Amniotic epithelial cell (primary cell): ENCODE measurements around the gene KBTBD12.
"Not testable (repeated sequence)": the region's sequence is repeated elsewhere in the genome, so short reads cannot be mapped to it uniquely, and the experiment has no call there.

Experiments used
- DNase-seq: peaks from one replicate; pipeline ENCODE4 v3.0.0-alpha.2; 2010; ENCODE audit warnings: low read depth

KBTBD12 gene, protein sequence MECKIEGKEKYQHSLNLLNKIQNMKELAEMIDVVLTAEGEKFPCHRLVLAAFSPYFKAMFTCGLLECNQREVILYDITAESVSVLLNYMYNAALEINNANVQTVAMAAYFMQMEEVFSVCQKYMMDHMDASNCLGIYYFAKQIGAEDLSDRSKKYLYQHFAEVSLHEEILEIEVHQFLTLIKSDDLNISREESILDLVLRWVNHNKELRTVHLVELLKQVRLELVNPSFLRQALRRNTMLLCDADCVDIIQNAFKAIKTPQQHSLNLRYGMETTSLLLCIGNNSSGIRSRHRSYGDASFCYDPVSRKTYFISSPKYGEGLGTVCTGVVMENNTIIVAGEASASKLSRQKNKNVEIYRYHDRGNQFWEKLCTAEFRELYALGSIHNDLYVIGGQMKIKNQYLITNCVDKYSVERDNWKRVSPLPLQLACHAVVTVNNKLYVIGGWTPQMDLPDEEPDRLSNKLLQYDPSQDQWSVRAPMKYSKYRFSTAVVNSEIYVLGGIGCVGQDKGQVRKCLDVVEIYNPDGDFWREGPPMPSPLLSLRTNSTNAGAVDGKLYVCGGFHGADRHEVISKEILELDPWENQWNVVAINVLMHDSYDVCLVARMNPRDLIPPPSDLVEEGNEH

DNA sequence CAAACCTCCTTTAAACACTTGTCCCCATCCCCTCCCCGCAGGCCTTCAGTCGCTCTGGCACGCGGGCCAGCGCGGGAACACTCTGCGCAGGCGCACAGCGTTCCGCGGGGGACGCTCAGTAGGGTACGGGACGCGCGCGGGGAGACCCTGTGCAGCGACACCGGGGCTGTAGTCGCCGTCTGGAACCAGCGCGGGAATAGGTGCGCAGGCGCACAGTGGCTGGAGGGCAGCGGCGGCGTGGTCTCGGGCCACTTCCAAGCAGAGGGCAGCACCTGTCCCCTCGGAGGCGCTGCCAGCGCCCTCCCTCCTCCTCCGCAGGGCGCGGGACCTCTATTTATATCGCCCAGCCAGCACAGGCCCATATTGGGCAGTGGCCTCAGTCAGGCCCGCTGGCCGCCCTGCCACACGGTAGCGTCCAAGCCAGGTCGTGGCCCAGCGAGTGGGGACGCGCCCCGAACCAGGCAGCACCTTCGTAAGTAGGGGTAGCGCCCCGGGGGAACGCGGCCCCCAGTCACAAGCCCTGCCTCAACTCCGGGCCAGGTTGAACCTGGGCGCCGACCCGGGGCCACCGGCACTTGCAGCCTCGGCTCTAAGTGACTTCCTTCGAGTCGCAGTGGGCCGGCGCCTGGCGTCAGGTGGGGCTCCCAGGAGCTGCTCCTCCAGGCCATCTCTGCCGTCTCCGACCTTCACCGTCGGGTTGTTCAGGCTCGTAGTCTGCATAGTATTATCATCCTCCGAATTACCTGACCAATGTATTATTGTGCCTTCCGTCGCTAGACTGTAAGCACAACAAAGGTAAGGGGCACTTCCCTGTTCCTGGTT lies at the start of gene KBTBD12:
TSS of gene KBTBD12 (plus strand) at position 118 of the 822 bp plus-strand sequence. CDS start 7,830 bp downstream, outside the sequence.
- DNase-seq = no peak

DNA sequence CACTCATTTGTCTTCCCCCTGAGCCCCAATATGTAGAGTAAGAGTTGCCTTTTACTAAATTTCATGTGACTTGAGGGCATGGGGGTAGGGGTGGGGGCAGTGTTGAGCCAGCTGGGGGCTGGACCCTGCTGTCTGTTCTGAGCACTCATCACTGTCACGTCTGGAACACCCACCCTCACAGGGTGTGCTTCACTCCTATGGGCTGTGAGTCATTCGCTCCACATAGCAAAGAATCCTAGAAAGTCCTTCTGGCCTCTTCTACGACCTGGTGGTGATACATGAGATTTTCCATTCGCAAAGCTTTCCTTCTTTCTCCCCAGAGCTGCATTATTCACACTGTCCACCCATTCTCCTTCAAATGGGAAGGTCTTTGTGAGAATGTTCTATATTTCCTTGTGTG lies 49.1 kb upstream of the KBTBD12 start:
- peak; percentile 69 for DNase-seq

- DNase-seq = no peak
Observed at GRCh38 chr3:127867412-127867811, 47.6 kb upstream of the KBTBD12 start.

GRCh38 chr3:127867986-127868385 lies 47.0 kb upstream of the KBTBD12 start:
- peak; percentile 43 for DNase-seq

- DNase-seq = no peak
Observed at GRCh38 chr3:127870156-127870555, 44.9 kb upstream of the KBTBD12 start.

- DNase-seq = not testable (repeated sequence)
Observed at GRCh38 chr3:127874097-127874496, 40.9 kb upstream of the KBTBD12 start.

DNA sequence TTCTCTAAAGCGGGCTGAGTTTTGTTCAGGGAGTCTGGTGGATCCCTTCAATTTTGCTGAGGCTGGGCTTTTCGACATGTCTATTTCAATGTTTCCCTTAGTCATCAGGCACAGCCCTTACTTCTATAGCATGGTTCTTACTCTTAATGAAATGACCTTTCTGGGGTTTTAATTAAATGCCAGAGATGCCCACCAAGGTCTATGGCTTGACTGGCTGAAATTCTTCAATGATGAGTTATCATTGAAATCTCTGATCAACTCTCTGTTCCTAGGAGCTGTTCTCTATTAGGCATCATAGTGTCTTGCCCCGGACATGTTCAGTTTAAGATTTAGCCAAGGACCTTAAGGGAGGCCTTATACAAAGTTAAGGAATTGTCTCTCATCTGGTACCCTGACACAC lies 33.4 kb upstream of the KBTBD12 start:
- DNase-seq = no peak

DNA sequence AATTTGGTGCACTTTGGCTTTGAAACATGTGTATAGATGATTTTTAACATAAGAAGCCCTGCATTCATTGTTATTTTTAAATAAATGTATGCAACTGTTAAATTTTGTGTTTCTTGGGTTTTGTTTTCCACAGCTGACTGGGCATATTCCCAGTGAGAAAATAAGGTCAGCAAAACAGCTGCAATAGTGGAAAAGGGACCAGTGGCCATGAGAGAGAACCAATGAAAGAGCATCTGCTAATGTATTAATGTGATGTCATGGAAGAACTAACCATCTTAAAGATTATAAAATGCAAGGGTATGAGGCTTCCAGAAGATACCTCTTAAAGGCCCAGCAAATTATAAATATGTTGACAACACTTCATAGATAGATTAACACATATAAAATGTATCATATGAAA lies 31.0 kb upstream of the KBTBD12 start:
- no peak for DNase-seq

GRCh38 chr3:127886231-127886955 lies 28.6 kb upstream of the KBTBD12 start:
- no peak for DNase-seq

- peak; percentile 23 for DNase-seq
Observed at GRCh38 chr3:127886956-127887231, 28.1 kb upstream of the KBTBD12 start.

DNA sequence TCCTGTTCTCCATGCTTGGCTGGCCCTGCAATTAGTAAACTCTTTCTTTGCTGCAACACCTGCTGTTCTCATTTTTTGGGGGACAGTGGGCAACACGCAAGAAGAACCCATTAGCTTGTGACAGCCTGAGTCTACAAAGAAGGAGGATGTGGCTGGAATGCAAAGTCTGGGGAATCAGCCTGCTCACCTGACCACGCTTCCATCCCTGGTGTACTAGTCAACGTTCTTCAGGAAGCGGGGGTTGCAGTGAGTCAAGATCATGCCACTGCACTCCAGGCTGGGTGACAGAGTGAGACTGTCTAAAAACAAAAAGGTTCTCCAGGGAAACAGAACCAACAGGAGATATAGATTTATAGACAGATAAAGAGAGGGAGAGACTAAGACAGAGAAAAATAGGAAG lies 27.7 kb upstream of the KBTBD12 start:
- peak; percentile 26 for DNase-seq

DNA sequence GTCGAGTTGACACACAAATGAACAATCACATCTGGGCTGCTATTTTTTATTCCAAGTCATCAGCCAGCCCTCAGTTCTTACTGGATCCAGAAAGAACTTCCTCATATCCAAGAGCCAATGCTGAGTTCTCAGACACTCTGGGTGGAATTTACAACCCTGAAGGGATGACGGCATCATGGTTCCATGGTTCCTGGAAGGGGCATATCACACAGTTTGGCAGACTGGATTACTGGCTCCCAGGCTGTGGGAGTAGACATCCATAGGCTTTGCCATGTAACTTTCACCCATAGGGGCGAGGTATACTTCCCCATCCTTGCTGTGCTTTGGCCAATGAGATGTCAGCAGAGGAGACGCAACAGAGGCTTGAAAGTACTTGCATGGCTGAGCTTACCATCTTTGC lies 26.9 kb upstream of the KBTBD12 start:
- DNase-seq = no peak

DNA sequence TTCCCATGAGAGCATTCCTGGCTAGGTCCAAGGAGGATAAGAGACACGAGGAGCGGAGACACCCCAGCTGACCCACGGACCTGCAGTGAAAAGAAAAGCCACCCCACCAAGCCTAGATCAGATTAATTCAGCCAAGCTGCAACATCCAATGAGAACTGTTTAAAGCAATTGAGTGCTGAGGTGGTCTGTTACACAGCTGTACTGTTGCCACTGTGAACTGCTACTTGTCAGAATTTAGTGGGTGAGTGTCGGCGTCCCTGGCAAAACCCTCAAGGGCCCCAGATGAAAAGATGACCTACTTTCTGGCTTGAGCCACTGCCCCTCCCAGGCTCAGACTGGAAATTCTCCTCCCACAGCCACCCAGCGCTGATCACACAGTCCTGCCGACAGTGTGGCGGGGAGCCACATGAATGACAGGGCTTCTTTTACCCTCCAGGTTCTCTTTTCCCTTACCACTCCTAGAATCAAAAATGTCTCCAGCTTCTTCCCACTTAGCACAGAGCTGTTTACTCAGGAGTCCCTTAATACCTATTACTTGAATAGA lies 26.4 kb upstream of the KBTBD12 start:
- DNase-seq = peak; percentile 24

DNA sequence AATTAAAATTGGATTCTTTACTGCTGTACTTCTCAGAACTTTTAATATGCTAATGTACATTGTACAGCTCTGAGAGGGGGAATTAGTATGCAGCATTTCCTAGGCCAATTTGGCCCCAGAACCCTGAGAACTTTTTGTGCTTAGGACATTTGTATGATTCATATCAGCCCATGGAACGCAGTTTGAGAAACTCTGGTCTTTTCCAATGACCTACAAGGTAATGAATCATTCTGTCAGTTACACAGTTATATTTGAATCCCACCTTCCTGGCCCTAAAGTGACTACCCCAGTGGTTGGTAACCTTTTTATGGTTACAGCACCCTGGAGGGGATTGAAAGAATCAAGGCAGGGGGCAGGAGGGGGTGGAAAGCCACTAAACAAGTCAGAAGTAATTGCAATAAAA lies 25.6 kb upstream of the KBTBD12 start:
- DNase-seq = peak; percentile 89

GRCh38 chr3:127889976-127890650 lies 24.9 kb upstream of the KBTBD12 start:
- peak; percentile 24 for DNase-seq

DNA sequence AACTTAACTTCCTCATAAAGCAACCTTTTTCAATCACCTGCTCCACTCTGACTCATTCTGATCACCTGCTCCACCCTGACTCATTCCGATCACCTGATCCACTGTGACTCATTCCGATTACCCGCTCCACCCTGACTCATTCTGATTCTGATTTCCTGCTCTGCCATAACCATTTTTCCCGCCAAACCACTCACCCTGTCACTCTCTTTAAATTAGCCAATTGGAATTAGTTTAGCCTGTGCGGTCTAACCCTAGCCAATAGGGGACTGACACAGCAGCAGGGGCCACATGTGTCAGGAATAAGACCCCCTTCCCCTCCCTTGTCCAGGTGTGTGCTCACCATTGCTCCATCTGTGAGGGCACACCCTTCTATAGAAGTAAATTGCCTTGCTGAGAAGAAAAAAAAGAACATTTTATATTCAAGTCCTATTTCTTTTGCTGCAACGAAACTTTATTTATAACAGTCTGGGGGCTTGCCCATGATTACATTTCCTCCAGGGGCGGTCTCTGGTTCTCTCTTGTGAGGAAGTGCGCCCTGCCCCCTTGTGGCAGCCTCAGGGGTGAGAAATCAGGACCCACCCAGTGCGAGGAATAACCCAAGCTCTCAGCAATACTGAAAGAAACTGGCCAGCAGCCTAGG lies 24.3 kb upstream of the KBTBD12 start:
- DNase-seq = peak; percentile 70

DNA sequence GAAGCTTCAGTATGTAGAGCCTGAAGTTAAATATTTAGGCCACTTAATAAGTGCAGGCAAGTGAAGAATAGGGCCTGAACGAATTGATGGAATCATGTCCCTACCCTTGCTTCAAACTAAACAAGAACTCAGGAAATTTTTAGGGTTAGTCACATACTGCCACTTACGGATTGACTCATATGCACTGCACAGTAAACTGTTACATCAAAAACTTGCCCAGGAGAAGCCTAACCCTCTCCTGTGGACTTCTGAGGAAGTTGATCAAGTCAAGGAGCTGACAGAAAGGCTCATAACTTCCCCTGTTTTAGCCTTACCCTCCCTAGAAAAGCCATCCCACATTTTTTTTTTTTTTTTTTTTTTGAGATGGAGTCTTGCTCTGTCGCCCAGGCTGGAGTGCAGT lies 20.6 kb upstream of the KBTBD12 start:
- DNase-seq = no peak

GRCh38 chr3:127899200-127899599 lies 15.8 kb upstream of the KBTBD12 start:
- DNase-seq = no peak

DNA sequence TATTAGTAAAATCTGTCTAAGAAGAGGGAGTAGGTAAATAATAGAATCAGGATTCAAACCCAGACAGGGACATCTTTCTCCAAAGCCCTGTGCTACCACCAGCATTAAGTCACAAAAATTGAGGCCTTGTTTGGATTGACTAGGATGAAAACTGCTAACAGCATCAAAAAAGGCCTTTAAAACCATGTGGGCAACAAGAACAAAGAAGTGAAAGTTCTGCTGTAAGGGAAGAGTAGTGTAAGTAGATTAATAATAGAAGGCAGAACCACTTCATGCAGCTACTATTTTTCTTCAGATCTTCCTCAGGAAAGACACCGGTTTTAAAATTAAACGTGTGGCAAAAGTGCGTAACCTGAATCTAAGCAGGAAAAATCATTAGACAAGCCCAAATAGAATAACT lies 15.3 kb upstream of the KBTBD12 start:
- no peak for DNase-seq

- DNase-seq = peak; percentile 16
Observed at GRCh38 chr3:127900536-127900935, 14.5 kb upstream of the KBTBD12 start.

- no peak for DNase-seq
Observed at GRCh38 chr3:127902486-127902885, 12.5 kb upstream of the KBTBD12 start.
